NCI-H2196 (cell line): ENCODE data around the gene TMEM121B.

Experiments used
- DNase-seq: peaks from one replicate; lab custom pipeline; 2025; ENCODE audit not compliant: unreplicated experiment; lab: John Stamatoyannopoulos, UW

The TMEM121B gene

DNA sequence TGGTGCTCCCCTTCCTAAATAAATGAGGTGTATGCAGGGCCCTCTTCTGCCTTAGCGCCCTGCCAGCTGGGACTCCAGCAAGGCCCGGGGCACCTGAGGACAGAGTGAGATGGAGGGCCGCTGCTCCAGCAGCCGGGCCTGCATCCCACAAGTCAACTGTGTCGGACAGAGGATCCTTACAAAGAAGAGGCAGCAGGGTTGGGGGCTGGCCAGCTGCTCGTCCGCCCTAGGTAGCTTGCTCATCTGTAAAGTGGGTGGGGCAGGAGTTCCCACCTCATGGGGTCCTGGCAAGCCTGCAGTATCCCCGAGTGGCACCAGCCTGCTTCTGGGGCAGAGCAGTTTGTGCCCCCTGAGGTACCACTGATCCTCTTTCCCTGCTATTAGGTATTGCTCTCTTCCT is 7.6 kb downstream of the TMEM121B start:
- no peak for DNase-seq

DNA sequence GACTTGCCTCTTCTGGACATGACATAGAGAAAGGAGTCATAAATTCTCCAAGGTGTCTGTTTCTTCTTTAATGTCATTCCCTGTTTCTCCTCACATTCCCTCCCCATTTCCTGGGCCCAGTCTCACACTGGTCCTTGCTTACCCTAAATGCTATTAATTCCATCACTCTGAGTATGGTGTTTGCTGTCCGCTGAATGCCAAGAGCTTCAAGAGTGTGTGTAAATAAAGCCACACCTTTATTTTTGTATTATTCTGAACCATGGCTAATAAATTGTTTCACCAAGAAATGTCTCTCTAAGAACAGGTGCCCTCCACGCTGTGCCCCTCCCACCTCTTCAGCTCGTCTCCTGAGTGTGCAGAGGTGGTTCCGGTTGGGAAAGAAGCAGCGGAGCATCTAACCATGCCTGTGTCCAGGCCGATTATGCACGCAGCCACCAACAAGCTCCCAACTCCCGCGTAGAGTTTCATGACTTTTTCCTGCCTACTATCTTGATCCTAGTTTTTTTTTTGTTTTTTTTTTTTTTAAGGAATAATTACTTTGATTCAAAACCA is 8.6 kb downstream of the TMEM121B start:
- no peak for DNase-seq

DNA sequence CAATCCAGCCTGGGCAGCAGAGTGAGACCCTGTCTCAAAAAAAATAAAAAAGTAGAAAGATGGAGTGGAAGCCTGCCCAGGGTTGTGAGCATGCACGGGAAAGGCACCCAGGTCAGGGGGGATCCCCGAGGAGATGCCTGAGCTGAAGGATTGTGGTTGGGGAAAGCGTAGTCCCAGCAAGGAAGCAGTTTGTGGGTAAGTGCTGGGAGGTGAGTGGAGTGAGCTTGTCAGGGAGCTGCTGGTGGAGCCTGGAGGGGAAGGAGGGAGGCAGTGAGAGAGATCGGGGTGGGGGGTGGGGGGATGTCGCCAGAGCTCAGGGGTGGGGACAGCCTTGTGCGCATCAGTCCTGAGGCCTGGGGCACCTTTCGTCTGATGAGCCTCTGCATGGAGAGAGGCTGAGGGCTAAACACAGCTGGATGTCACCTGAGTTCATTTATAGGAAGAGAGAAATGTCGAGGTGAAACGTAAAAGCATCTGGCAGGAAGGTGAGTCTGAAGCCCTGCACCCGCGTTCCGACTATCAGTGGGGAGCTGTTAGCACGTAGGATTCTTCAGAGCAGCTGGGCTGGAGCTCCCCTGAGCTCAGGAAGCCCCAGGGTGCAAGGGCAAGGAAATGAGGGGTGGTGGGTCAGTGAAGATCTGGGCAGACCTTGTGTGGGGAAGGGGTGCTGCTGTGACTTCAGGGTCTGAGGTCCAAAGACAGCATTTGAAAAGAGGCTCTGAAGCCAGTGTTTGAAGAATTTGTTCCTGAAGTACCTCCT is 10.2 kb downstream of the TMEM121B start:
- no peak for DNase-seq

DNA sequence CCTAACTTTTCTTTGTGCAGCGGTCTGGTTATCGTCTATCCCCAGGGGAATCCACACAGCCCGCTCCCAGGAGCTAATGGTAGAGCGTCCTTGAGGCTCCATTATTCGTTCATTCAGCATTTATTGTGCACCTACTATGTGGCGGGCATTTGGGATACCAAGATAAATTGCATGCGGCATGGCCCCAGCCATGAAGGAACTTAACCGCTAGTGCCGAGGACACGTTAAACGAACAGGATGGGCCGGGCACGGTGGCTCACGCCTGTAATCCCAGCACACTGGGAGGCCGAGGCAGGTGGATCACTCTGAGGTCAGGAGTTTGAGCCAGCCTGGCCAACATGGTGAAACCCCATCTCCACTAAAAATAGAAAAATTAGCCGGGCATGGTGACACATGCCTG is 11.2 kb downstream of the TMEM121B start:
- no peak for DNase-seq

DNA sequence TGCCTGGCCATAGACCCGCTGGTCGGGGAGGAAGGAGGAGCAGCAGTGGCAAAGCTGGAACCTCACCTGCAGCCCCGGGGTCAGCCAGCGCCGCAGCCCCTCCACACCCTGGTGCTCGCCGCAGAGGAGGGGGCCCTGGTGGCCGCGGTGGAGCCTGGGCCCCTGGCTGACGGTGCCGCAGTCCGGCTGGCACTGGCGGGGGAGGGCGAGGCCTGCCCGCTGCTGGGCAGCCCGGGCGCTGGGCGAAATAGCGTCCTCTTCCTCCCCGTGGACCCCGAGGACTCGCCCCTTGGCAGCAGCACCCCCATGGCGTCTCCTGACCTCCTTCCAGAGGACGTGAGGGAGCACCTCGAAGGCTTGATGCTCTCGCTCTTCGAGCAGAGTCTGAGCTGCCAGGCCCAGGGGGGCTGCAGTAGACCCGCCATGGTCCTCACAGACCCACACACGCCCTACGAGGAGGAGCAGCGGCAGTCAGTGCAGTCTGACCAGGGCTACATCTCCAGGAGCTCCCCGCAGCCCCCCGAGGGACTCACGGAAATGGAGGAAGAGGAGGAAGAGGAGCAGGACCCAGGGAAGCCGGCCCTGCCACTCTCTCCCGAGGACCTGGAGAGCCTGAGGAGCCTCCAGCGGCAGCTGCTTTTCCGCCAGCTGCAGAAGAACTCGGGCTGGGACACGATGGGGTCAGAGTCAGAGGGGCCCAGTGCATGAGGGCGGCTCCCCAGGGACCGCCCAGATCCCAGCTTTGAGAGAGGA is 11.9 kb downstream of the TMEM121B start:
- no peak for DNase-seq

DNA sequence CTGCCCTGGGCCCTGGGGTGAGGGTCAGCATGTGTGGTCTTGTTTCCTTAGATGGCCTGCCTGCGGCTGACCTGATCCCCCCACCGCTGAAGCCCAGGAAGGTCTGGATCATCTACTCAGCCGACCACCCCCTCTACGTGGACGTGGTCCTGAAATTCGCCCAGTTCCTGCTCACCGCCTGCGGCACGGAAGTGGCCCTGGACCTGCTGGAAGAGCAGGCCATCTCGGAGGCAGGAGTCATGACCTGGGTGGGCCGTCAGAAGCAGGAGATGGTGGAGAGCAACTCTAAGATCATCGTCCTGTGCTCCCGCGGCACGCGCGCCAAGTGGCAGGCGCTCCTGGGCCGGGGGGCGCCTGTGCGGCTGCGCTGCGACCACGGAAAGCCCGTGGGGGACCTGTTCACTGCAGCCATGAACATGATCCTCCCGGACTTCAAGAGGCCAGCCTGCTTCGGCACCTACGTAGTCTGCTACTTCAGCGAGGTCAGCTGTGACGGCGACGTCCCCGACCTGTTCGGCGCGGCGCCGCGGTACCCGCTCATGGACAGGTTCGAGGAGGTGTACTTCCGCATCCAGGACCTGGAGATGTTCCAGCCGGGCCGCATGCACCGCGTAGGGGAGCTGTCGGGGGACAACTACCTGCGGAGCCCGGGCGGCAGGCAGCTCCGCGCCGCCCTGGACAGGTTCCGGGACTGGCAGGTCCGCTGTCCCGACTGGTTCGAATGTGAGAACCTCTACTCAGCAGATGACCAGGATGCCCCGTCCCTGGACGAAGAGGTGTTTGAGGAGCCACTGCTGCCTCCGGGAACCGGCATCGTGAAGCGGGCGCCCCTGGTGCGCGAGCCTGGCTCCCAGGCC is 12.7 kb downstream of the TMEM121B start:
- no peak for DNase-seq

DNA sequence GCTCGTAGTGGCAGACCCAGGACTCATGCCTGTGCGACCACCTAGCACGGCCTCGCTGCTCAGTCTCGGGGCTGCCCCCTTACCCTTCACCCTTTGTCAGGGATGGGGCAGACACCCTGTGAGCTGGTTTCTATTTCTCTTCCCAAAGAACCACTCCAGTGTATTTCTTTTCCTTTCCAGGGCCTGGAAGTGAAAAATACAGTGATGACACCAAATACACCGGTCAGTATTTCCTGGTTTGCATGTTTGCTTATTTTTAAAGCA is 13.7 kb downstream of the TMEM121B start:
- no peak for DNase-seq

DNA sequence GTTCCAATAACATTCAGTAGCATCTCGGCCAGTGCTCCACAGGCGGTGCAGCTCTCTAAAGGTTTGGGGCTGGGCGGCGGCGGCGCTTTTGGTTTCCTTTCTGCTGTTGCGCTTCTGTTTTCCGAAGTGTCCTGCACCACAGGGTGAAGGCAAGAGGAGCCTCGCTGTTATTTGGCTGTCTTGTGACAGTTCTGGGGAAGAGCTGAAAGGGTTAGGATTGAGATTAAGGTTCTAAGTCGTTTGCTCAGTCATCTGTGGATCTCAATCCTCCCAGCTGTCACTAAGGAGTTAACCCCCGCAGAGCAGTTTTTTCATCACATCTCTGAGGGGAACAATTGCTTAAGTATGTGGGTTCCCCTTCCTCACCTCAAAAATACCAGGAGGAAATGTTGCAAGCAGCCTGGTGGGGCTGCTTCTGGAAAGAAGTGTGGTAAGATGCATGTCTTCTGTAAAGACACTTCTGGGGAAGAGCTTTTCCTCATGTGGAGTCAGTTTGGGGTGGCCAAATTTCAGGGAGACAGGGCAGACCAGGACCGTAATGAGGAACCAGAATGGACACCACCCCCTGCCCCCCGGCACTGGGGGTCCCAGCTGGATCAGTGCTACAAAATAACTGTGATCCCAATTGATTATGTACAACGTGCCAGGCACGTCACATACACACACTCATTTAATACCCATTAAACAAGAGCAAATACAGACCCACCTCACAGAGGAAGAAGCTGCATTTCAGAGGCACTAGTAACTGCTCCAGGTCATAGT is 14.2 kb downstream of the TMEM121B start:
- no peak for DNase-seq

DNA sequence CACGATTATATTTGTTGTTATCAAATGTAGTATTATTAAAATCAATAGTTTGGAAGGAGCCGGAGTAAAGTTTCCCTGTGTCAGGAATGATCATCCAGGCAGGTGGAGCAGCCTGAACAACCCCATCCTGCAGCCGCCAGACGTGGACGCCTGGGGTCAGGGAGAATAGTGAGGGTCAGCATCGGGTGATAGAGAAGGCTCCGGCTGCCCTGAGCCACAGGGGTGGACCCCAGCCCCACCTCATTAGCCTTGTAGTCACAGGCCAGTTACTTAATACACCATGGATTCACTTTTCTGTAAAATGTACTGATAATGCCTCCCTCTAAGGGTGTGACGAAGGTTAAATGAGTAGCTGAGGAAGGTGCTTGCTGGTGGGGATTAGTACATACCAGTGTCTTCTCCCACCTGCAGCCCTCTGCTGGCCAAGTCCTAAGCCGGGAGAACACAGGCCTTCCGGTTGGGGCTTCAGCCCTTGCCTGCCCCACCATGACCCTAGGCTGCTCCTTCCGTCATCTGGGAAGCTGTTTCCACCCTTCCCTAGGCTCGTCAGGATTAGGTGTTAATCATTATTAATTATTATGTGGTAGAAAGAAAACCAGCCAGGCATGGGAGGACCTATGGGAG is 14.9 kb downstream of the TMEM121B start:
- no peak for DNase-seq

DNA sequence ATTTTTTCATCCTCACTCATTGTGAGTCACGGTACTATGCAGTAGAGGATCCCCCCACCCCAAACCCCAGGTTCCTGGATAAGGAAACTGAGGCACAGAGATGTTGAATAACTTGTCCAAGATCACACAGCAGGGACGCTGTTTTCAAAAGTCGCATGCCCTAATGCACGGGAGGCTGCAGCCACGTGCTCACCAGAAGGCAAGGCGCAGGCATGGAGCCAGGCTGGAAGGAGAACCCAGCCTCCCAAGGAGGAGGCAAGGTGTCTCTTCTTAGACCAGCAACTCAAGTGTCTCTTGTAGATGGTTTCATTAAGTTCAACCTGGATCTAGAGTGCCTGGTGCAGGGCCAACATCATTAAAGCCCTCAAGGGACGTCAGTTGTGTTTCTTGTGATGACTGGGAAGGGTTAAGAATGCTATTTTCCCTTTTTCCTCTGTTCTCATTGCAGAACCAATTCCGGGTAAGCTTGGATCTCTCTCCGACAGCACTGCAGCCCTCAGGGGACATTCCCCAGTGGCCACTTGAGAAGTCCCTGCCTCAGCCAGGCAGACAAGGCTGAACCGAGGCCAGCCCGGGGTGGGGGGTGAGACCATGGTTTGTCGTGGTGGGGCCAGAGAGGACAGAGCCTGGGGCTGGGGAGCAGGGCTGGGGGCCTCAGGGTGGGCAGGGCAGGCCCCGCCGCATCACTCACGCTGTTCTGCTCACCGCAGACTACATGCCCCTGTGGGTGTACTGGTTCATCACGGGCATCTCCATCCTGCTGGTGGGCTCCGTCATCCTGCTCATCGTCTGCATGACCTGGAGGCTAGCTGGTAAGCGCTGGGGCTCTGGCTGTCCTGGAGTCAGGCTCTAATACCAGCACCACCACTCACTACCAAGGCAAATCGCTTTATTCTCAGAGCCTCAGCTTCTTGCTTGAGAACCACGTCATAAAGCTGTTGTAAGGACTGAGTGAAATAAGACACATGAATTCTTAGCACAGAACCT is 15.7 kb downstream of the TMEM121B start:
- no peak for DNase-seq

DNA sequence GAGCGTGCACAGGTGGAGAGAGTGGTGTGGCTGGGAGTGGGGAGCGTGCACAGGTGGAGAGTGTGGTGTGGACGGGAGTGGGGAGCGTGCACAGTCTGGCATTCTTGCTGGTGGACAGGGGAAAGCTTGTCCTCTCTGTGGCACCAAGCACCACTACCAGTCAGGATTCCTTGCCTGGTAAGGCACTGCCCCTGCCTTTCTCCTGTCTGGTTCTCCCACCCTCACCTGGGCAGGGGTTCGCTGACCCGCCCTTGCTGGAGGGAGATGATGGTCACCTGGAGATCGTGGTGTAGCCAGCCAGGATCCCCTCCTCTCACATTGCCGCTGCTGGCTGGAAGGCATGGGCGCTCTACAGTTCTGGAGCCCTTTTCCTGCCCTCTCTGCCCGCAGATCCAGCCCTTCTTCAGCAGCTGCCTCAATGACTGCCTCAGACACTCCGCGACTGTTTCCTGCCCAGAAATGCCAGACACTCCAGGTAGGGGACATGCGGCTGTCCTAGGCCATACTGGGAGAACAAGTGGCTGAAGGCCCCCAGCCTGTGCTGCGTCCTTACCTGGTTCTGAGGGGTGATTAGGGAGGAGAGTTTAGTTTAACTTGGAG is 16.7 kb downstream of the TMEM121B start:
- DNase-seq = no peak

DNA sequence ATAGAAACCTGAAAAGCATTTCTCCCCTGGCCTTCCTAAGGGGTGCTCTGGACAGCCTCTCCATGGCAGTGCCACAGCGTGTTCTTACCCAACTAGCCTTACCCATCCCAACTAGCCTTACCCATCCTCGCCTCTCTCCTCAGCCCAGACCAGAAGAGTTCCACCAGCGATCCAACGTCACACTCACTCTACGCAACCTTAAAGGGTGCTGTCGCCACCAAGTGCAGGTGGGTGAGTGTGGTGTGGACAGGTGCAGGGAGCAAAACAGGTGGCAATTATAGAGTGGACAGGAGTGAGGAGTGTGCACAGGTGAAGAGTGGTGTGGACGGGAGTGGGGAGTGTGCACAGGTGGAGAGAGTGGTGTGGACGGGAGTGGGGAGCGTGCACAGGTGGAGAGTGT is 17.8 kb downstream of the TMEM121B start:
- no peak for DNase-seq

DNA sequence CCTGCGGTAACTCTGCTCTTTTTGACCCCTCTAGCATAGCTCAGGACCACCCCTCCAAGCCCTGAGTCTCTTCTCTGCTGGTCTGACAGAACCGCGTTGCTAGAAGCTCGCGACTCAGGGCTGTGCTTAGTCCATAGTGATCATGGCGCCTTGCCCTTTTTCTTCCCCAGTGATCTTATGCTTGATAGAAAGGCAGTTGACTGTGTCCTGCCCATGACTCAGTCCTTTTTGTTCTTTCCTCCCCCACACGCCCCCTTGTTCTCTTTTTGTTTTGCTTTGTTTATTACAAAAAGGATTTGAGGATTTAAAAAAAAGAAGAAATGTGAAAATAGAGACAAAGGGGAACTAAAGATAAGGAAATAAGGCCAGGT is 18.9 kb downstream of the TMEM121B start:
- DNase-seq = no peak

DNA sequence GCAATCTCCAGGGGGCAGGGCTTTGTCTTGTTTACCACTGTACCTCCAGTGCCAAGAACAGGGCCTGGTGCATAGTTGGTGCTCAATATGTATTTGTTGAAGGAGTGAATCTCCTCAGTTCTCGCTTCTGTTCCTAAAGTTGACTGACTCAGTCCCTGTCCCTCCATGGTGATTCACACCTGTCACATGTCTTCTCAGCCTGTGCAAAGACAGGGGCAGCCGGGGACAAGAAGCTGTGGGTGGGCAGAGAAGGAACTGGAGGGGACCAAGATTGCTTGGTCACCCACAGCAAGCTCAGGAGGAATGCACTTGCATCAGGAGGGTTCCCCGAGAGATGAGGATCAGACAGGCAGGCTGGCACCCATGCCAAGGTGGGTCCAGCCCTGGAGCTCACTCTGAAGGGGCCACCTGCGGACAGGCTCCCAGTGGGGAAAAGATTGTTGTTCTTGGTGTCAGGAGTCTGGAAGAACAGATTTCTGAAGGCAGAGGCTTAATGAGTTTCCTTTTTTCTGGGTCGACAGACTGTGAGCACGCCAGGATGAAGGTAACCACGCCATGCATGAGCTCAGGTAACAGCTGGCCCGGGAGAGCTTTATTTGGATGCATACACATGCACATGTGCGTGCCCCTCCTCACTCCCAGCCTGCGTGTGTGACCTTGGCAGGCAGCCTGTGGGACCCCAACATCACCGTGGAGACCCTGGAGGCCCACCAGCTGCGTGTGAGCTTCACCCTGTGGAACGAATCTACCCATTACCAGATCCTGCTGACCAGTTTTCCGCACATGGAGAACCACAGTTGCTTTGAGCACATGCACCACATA is 19.5 kb downstream of the TMEM121B start:
- no peak for DNase-seq

DNA sequence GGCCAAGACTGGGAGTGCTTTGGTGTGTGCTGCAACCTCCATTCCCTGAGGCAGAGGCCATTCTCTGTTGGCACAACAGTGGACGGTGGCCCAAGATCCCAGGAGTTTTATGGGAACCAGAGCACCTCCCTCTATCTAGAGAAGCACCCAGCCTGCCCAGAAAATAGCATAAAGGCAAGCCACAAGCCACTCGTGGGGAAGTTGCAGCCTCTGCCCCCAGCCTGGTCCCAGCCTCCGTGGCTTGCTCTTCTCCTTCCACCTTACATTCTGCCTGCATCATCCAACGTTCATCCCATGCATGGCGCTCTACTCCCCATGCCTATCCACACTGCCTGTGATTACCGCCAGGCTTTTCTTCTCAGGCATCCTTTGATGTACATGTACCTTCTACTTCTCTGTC is 20.5 kb downstream of the TMEM121B start:
- no peak for DNase-seq

DNA sequence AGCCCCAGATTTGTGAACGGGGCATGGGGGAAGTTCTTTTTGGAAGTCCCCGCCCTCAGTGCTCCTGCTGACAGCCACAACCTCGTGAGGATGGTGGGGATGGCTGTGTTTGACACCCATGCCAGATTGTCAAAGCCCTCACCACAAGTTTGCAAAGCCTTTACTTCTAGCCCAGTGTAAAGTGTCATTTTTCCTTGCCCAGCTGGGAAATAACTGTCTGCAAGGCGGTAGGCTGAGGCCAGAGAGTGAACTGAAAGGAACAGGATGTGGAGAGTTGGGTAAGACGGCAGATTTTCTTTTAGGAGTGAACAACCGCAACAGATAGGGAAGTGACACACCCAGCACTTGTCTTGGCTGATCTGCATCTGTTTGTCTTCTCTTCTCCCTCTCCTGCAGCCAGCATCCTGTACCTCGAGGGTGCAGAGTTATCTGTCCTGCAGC is 22.8 kb downstream of the TMEM121B start:
- DNase-seq = no peak

DNA sequence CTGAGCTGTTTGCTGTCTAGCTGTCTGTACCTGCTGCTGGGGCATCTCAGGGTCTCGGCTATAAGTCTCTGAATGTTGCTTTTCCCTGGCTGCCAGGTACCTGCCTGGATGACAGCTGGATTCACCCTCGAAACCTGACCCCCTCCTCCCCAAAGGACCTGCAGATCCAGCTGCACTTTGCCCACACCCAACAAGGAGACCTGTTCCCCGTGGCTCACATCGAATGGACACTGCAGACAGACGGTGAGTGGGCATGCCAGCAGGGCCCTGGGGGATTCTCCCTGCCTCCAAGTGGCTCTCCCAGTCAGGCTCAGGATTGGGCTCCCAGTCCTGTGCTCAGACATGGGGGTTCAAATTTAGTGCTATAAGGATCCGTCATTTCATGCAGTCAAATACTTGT is 23.5 kb downstream of the TMEM121B start:
- DNase-seq = no peak

DNA sequence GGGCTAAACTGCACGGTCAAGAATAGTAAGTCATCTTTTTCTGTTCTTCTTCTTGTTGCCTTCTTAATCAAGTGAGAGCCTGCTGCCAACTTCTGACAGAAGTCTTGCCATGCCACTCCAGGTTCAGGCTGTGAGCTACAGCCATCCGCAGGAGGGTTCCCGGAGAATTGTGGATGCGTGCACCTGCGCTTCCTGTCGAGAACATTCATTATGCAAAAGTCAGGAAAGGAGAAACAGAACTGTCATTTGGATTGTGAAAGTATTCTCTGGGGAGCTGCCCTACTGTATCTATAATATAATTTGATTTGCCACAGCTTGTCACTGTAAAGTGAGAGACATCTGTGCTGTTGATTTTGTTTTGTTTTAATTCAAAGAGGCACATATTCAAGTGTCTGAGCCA is 24.1 kb downstream of the TMEM121B start:
- DNase-seq = no peak
